PFSK-1 (cell line): ENCODE data around the gene CYP3A7.

Source experiments
- FOXP2 ChIP-seq: optimal IDR thresholded peaks from 2 replicates; pipeline ENCODE3; 2011; ENCODE audit warnings: borderline replicate concordance, control low read depth, inconsistent platforms; ENCODE audit not compliant: insufficient read depth; ENCODE audit errors: extremely low read length, extremely low read depth
- POLR2AphosphoS5 ChIP-seq: IDR thresholded peaks from 2 replicates; pipeline ENCODE4 v1.6.1; 2012; ENCODE audit warnings: low read depth, mild to moderate bottlenecking, control low read depth, low read length, moderate library complexity
- REST ChIP-seq, 2 experiments: IDR thresholded peaks; 2 replicates each; pipeline versions ENCODE4 v1.6.1 to v1.8.0; 2011 to 2012; ENCODE audit warnings: low read depth in 2 of 2, low read length in 2 of 2, control low read depth in 1 of 2, inconsistent platforms in 1 of 2, mild to moderate bottlenecking in 1 of 2, moderate library complexity in 1 of 2; ENCODE audit not compliant: insufficient read depth in 1 of 2
- SIN3A ChIP-seq: IDR thresholded peaks from 2 replicates; pipeline ENCODE4 v1.6.1; 2012; ENCODE audit warnings: mild to moderate bottlenecking, low read length, moderate library complexity, borderline replicate concordance; ENCODE audit not compliant: insufficient read depth
- TAF1 ChIP-seq: IDR thresholded peaks from 2 replicates; pipeline ENCODE4 v1.6.1; 2012; ENCODE audit warnings: low read length, control low read depth, borderline replicate concordance; ENCODE audit not compliant: insufficient read depth

Gene CYP3A7

GRCh38 chr7:99729486-99730237 lies 5.3 kb downstream of the CYP3A7 start:
- TF ChIP-seq FOXP2: no peak
- no peak for TF ChIP-seq TAF1
- TF ChIP-seq SIN3A: no peak
- no peak for TF ChIP-seq REST (IDR thresholded peaks at IDR 0.05; ENCODE audit: insufficient read depth in 1 of 2, low read depth in 2 of 2, low read length in 2 of 2)
- TF ChIP-seq POLR2AphosphoS5: no peak

GRCh38 chr7:99728615-99729014 lies 6.4 kb downstream of the CYP3A7 start:
- TF ChIP-seq FOXP2 (no peak), TAF1 (no peak), POLR2AphosphoS5 (no peak), SIN3A (no peak), REST (IDR thresholded peaks at IDR 0.05; ENCODE audit: insufficient read depth in 1 of 2, low read depth in 2 of 2, low read length in 2 of 2) (no peak)

- no peak for TF ChIP-seq POLR2AphosphoS5
Observed at GRCh38 chr7:99720800-99721595, 14.0 kb downstream of the CYP3A7 start.

- TF ChIP-seq REST (IDR thresholded peaks at IDR 0.05; ENCODE audit: insufficient read depth in 1 of 2, low read depth in 2 of 2, low read length in 2 of 2): no peak
- TF ChIP-seq POLR2AphosphoS5: no peak
- no peak for TF ChIP-seq TAF1
- TF ChIP-seq FOXP2: no peak
- TF ChIP-seq SIN3A: no peak
Observed at GRCh38 chr7:99719996-99720769, 14.8 kb downstream of the CYP3A7 start.

- TF ChIP-seq SIN3A (no peak), REST (IDR thresholded peaks at IDR 0.05; ENCODE audit: insufficient read depth in 1 of 2, low read depth in 2 of 2, low read length in 2 of 2) (no peak), FOXP2 (no peak), TAF1 (no peak), POLR2AphosphoS5 (no peak)
Observed at GRCh38 chr7:99713995-99714570, 20.9 kb downstream of the CYP3A7 start.
